Measurements from ENCODE around the gene CDKN2A.

- TF ChIP-seq, protein P1, sequence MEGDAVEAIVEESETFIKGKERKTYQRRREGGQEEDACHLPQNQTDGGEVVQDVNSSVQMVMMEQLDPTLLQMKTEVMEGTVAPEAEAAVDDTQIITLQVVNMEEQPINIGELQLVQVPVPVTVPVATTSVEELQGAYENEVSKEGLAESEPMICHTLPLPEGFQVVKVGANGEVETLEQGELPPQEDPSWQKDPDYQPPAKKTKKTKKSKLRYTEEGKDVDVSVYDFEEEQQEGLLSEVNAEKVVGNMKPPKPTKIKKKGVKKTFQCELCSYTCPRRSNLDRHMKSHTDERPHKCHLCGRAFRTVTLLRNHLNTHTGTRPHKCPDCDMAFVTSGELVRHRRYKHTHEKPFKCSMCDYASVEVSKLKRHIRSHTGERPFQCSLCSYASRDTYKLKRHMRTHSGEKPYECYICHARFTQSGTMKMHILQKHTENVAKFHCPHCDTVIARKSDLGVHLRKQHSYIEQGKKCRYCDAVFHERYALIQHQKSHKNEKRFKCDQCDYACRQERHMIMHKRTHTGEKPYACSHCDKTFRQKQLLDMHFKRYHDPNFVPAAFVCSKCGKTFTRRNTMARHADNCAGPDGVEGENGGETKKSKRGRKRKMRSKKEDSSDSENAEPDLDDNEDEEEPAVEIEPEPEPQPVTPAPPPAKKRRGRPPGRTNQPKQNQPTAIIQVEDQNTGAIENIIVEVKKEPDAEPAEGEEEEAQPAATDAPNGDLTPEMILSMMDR (IDR thresholded peaks at IDR 0.05; ENCODE audit: insufficient read depth, low read depth, low read length): no peak
- no peak for TF ChIP-seq EZH2 (IDR thresholded peaks at IDR 0.05; ENCODE audit: insufficient read depth, low read length)
These were observed 45.1 kb upstream of the CDKN2A start for GRCh38 chr9:22039258-22039657.
